ENCODE results near the gene AGR2.

GRCh38 chr7:16779051-16779450 lies 25.7 kb downstream of the AGR2 start:
- TF ChIP-seq POLR2A (IDR thresholded peaks at IDR 0.05): no peak
- no peak for TF ChIP-seq CTCF (IDR thresholded peaks at IDR 0.05)
